HCT116 (cell line): ENCODE data around the gene JPT1. TPM values are rescaled to one million over a fixed set of nuclear protein-coding genes. Genes with fewer than 3 reads are reported as not detected.

Experiments
- ATAC-seq: fragments of 200-7000 bp; cut with Tn5 transposase; 2 replicates; pipeline ENCODE4 v1.9.1; 2020; ENCODE audit warnings: mild to moderate bottlenecking, moderate library complexity
- BruUV-seq: library from RNA; stranded (reverse); fragments of 400-500 nt; replicated peaks from 2 replicates; lab custom pipeline; 2021; lab: Mats Ljungman, UMichigan
- CTCF ChIA-PET: fragments of 300-600 bp; sonication (Branson Sonifier 250); formaldehyde crosslinking; loops from one replicate; lab custom pipeline; 2021; ENCODE audit warnings: antibody characterized with exemption; lab: Charles Lee
- POLR2A ChIA-PET: fragments of 300-600, 350-600 bp; sonication (Branson Sonifier 250); formaldehyde crosslinking; loops from one replicate; lab custom pipeline; 2021; ENCODE audit warnings: antibody characterized with exemption; lab: Charles Lee
- RAD21 ChIA-PET, 2 experiments: fragments of 300-600 bp; sonication (Branson Sonifier 250); formaldehyde crosslinking; loops; one replicate each; lab custom pipeline; 2023; ENCODE audit warnings: low total read pairs in 2 of 2; ENCODE audit not compliant: uncharacterized antibody in 2 of 2, unreplicated experiment in 2 of 2, low non-redundant PET in 1 of 2; lab: Charles Lee
- DNase-seq: peaks from one replicate; pipeline ENCODE4 v3.0.0-alpha.2; 2010; ENCODE audit warnings: low read depth, low spot score
- H2AFZ ChIP-seq: fragments of 200-600 bp; shearing (Covaris generic), sonication (generic); 2 replicates; pipeline ENCODE4 v1.6.1; 2017; ENCODE audit warnings: low read depth, mixed run types, mixed read lengths, antibody characterized with exemption, low read length; ENCODE audit not compliant: poor library complexity, severe bottlenecking
- H3K27ac ChIP-seq: 2 replicates; pipeline ENCODE4 v1.5.1; 2012; ENCODE audit warnings: low read depth, low read length
- H3K27me3 ChIP-seq: fragments of 200-600 bp; sonication (generic); 2 replicates; pipeline ENCODE4 v1.6.1; 2016; ENCODE audit warnings: mixed run types, low read length, mixed read lengths; ENCODE audit not compliant: insufficient read depth
- H3K36me3 ChIP-seq, 2 experiments: fragments of 200-500 bp in 1 of 2; fragments of 200-600 bp in 1 of 2; sonication (Bioruptor generic) in 1 of 2; sonication (generic) in 1 of 2; 2 replicates each; pipeline versions ENCODE4 v1.5.1 to v1.6.1; 2014 to 2016; ENCODE audit warnings: low read length in 2 of 2, inconsistent platforms in 1 of 2, mixed read lengths in 1 of 2, mixed run types in 1 of 2; ENCODE audit not compliant: insufficient read depth in 2 of 2, control insufficient read depth in 1 of 2
- H3K4me1 ChIP-seq, 2 experiments: fragments of 200-600 bp in 1 of 2; sonication (generic) in 1 of 2; 2 replicates each; pipeline versions ENCODE4 v1.5.1 to v1.6.1; 2012 to 2017; ENCODE audit warnings: low read length in 2 of 2, inconsistent platforms in 1 of 2, mild to moderate bottlenecking in 1 of 2, mixed read lengths in 1 of 2, mixed run types in 1 of 2, moderate library complexity in 1 of 2; ENCODE audit not compliant: insufficient read depth in 2 of 2, control insufficient read depth in 1 of 2
- H3K4me2 ChIP-seq: fragments of 200-600 bp; sonication (generic); 2 replicates; pipeline ENCODE4 v1.6.1; 2017; ENCODE audit warnings: mixed run types, low read length, mixed read lengths
- H3K4me3 ChIP-seq, 2 experiments: fragments of 200-600 bp in 1 of 2; sonication (generic) in 1 of 2; replicated peaks in 1 of 2; 2 replicates each; pipeline ENCODE4 v1.5.1; 2011 to 2016; ENCODE audit warnings: low read length in 2 of 2, control low read depth in 1 of 2, low read depth in 1 of 2, mild to moderate bottlenecking in 1 of 2, mixed read lengths in 1 of 2, mixed run types in 1 of 2
- H3K79me2 ChIP-seq: fragments of 200-600 bp; sonication (generic); 2 replicates; pipeline ENCODE4 v1.6.1; 2017; ENCODE audit warnings: mild to moderate bottlenecking, mixed run types, low read length, moderate library complexity, mixed read lengths; ENCODE audit not compliant: insufficient read depth
- H3K9ac ChIP-seq: fragments of 200-600 bp; sonication (generic); 2 replicates; pipeline ENCODE4 v1.6.1; 2016; ENCODE audit warnings: low read length, mixed read lengths
- H3K9me2 ChIP-seq: fragments of 200-600 bp; sonication (generic), shearing (Covaris generic); 2 replicates; pipeline ENCODE4 v1.6.1; 2017; ENCODE audit warnings: mixed run types, mild to moderate bottlenecking, moderate library complexity; ENCODE audit not compliant: insufficient read depth
- H3K9me3 ChIP-seq, 2 experiments: fragments of 200-500 bp in 1 of 2; fragments of 200-600 bp in 1 of 2; sonication (Bioruptor generic) in 1 of 2; sonication (generic) in 1 of 2; 2 replicates each; pipeline ENCODE4 v1.6.1; 2014 to 2017; ENCODE audit warnings: low read length in 2 of 2, mixed read lengths in 2 of 2, inconsistent platforms in 1 of 2, low read depth in 1 of 2, mild to moderate bottlenecking in 1 of 2, mixed run types in 1 of 2, moderate library complexity in 1 of 2; ENCODE audit not compliant: control insufficient read depth in 1 of 2, insufficient read depth in 1 of 2
- H4K20me1 ChIP-seq: fragments of 200-600 bp; sonication (generic), shearing (Covaris generic); 2 replicates; pipeline ENCODE4 v1.6.1; 2017; ENCODE audit warnings: mixed run types, mild to moderate bottlenecking, moderate library complexity; ENCODE audit not compliant: insufficient read depth
- ELF1 ChIP-seq: IDR thresholded peaks from 2 replicates; pipeline ENCODE4 v1.6.1; 2012; ENCODE audit warnings: low read depth, borderline replicate concordance
- TCF7L2 ChIP-seq: IDR thresholded peaks from 2 replicates; pipeline ENCODE4 v1.7.0; 2011; ENCODE audit warnings: borderline replicate concordance, inconsistent platforms; ENCODE audit not compliant: insufficient read depth, insufficient read length; ENCODE audit errors: extremely low read depth
- YY1 ChIP-seq: IDR thresholded peaks from 2 replicates; pipeline ENCODE4 v1.6.1; 2011; ENCODE audit warnings: low read length, low read depth, moderate library complexity, mild to moderate bottlenecking; ENCODE audit not compliant: insufficient replicate concordance; ENCODE audit errors: extremely low read depth
- ZFX ChIP-seq: fragments of 450-650 bp; IDR thresholded peaks from 2 replicates; pipeline ENCODE4 v1.6.1; 2017
- intact Hi-C: fragments of 100-400 bp; cut with micrococcal nuclease; formaldehyde crosslinking; loops from 2 replicates; pipeline ENCODE4 v1.10.0; 2022
- total RNA-seq: library from RNA; stranded (reverse); gene quantifications from one replicate; pipeline ENCODE4 v1.2.1, GENCODE V29; 2021; ENCODE audit not compliant: unreplicated experiment

The JPT1 gene
- total RNA-seq, 1 experiment from 2014 or later, result 575 TPM

- Histone ChIP-seq H3K4me3 (no peak overlapping the region), H3K4me1 (peaks cover 43 to 78% of the 10 kb centered on the region in 2 experiments), H3K9me3 (no peaks in the 10 kb centered on the region), H4K20me1 (no peaks in the 10 kb centered on the region), H3K27ac (no peak overlapping the region), H3K9ac (no peak overlapping the region), H3K4me2 (no peak overlapping the region), H3K36me3 (peaks cover 0 to 23% of the 10 kb centered on the region in 2 experiments; a peak in 1 of 4 replicates), H3K9me2 (no peaks in the 10 kb centered on the region), H3K79me2 (peaks cover 85% of the 10 kb centered on the region), H2AFZ (no peak overlapping the region), H3K27me3 (no peaks in the 10 kb centered on the region)
- ChIA-PET POLR2A (interaction anchor here (0.8 to 1.8 kb wide), 2 partner anchors 13 to 72 kb away, joined by 3 to 4 read pairs; no protein-coding TSS in a partner anchor), RAD21 (no interaction called here), CTCF (interaction anchor here (5.6 kb wide), 1 partner anchor 13 kb away, joined by 75 read pairs; no protein-coding TSS in a partner anchor)
- no TSS peak for BruUV-seq
- intact Hi-C loops, result no loop called here
- no peak for TF ChIP-seq YY1
- no peak for TF ChIP-seq ELF1
- TF ChIP-seq ZFX, result no peak
- ATAC-seq (no peak), DNase-seq (no peak)
Observed at GRCh38 chr17:75126954-75127353, 27.4 kb downstream of the JPT1 start.

- no peaks in the 10 kb centered on the region for H3K9me3 ChIP-seq
- CTCF ChIA-PET, result interaction anchor here (5.6 kb wide), 1 partner anchor 12 kb away, joined by 75 read pairs; no protein-coding TSS in a partner anchor
- POLR2A ChIA-PET, result interaction anchor here (1.8 to 5.0 kb wide), 3 partner anchors 12 to 73 kb away, joined by 4 to 44 read pairs (median 4); no protein-coding TSS in a partner anchor
- no TSS peak for BruUV-seq
- RAD21 ChIA-PET, result no interaction called here
- H3K4me2 ChIP-seq, result peak overlapping the region; percentile 81
- peaks cover 87% of the 10 kb centered on the region for H3K79me2 ChIP-seq
- H3K9ac ChIP-seq, result peak overlapping the region; percentile 78
- no peak overlapping the region for H3K4me3 ChIP-seq
- peaks cover 0 to 31% of the 10 kb centered on the region in 2 experiments; a peak in 2 of 4 replicates for H3K36me3 ChIP-seq
- H3K27ac ChIP-seq, result peak overlapping the region; percentile 93
- intact Hi-C loops, result loop anchor here (2.0 kb wide), 1 partner anchor 73 kb away; no protein-coding TSS in a partner anchor
- H3K27me3 ChIP-seq, result no peaks in the 10 kb centered on the region
- H3K4me1 ChIP-seq, result peaks cover 44 to 78% of the 10 kb centered on the region in 2 experiments
- H2AFZ ChIP-seq, result no peak overlapping the region
- DNase-seq (no peak), ATAC-seq (no peak)
- H4K20me1 ChIP-seq, result no peaks in the 10 kb centered on the region
- no peaks in the 10 kb centered on the region for H3K9me2 ChIP-seq
- TF ChIP-seq TCF7L2, result no peak
Observed at GRCh38 chr17:75125984-75126383, 28.3 kb downstream of the JPT1 start.
